ENCODE data around the gene GLTP.

DNA sequence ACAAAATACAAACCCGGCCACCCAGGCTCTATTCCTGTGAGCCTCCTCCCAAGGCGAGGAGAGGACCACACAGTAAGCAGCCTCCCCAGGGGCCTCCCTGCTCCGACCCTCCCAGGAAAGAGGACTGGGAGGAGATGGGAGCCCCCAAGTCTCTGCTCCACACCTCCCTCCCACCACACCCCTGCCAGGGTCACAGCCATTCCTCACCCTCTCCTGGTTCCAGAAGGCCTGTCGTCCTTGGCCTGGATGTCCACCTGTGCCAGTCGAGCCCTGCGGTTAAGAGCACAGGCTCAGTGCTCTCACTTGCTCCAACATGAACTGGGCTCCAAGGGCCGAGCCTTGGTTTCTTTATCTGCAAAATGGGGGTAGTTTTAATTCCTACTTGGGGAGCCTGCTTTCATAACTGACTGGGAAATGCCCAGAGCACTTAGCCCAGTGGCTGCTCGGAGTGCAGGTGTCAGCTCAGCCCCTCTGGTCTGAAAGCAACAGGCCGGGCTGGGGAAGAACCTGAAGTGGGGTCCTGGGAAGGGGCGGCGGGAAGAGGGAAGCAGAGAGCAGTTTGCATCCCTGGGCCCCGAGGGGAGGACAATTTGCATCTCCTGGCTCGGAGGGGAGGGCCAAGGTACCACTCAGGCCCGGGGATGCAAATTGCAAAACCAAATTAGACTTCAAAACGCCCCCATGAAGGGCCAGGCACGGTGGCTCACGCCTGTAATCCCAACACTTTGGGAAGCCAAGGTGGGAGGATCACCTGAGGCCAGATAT lies 43.3 kb upstream of the GLTP start:
- TF ChIP-seq, protein P1, sequence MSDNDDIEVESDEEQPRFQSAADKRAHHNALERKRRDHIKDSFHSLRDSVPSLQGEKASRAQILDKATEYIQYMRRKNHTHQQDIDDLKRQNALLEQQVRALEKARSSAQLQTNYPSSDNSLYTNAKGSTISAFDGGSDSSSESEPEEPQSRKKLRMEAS (IDR thresholded peaks at IDR 0.05): no peak
- TF ChIP-seq NFIC (IDR thresholded peaks at IDR 0.05) (no peak), EP300 (IDR thresholded peaks at IDR 0.05; ENCODE audit: borderline replicate concordance) (no peak), CREB1 (IDR thresholded peaks at IDR 0.05; ENCODE audit: low read depth) (no peak), RAD21 (IDR thresholded peaks at IDR 0.05; ENCODE audit: low read depth) (no peak), FOXM1 (IDR thresholded peaks at IDR 0.05; ENCODE audit: borderline replicate concordance, low read depth) (no peak), TCF12 (IDR thresholded peaks at IDR 0.05; ENCODE audit: low read depth) (no peak), EGR1 (IDR thresholded peaks at IDR 0.05) (no peak), YY1 (IDR thresholded peaks at IDR 0.05; ENCODE audit: low read depth) (no peak), TAF1 (IDR thresholded peaks at IDR 0.05; ENCODE audit: low read depth) (no peak)
- TF ChIP-seq, protein P2, sequence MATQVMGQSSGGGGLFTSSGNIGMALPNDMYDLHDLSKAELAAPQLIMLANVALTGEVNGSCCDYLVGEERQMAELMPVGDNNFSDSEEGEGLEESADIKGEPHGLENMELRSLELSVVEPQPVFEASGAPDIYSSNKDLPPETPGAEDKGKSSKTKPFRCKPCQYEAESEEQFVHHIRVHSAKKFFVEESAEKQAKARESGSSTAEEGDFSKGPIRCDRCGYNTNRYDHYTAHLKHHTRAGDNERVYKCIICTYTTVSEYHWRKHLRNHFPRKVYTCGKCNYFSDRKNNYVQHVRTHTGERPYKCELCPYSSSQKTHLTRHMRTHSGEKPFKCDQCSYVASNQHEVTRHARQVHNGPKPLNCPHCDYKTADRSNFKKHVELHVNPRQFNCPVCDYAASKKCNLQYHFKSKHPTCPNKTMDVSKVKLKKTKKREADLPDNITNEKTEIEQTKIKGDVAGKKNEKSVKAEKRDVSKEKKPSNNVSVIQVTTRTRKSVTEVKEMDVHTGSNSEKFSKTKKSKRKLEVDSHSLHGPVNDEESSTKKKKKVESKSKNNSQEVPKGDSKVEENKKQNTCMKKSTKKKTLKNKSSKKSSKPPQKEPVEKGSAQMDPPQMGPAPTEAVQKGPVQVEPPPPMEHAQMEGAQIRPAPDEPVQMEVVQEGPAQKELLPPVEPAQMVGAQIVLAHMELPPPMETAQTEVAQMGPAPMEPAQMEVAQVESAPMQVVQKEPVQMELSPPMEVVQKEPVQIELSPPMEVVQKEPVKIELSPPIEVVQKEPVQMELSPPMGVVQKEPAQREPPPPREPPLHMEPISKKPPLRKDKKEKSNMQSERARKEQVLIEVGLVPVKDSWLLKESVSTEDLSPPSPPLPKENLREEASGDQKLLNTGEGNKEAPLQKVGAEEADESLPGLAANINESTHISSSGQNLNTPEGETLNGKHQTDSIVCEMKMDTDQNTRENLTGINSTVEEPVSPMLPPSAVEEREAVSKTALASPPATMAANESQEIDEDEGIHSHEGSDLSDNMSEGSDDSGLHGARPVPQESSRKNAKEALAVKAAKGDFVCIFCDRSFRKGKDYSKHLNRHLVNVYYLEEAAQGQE (IDR thresholded peaks at IDR 0.05; ENCODE audit: low read depth): no peak

Data from Ishikawa (cell line).